WERI-Rb-1 (cell line): ENCODE data around the gene PCDHA1.
"Not testable (repeated sequence)": the region's sequence is repeated elsewhere in the genome, so short reads cannot be mapped to it uniquely, and the experiment has no call there.

Experiments used
- DNase-seq: peaks from one replicate; pipeline ENCODE4 v3.0.0-alpha.2; 2020
- H3K27ac ChIP-seq: fragments of 250-450 bp; sonication (Bioruptor Pico); 2 replicates; pipeline ENCODE4 v1.5.1; 2020; ENCODE audit warnings: mild to moderate bottlenecking, moderate library complexity
- H3K27me3 ChIP-seq: fragments of 250-450 bp; sonication (Bioruptor Pico); 2 replicates; pipeline ENCODE4 v1.5.1; 2021; ENCODE audit warnings: mild to moderate bottlenecking, low read depth, moderate library complexity; ENCODE audit not compliant: insufficient read depth, severe bottlenecking
- H3K36me3 ChIP-seq: fragments of 250-450 bp; sonication (Bioruptor Pico); 2 replicates; pipeline ENCODE4 v1.5.1; 2020; ENCODE audit warnings: mild to moderate bottlenecking, moderate library complexity
- H3K4me3 ChIP-seq: 2 replicates; pipeline ENCODE4 v1.5.1; 2011; ENCODE audit warnings: low read depth, mild to moderate bottlenecking, control low read depth, low read length
- H3K9me3 ChIP-seq: fragments of 250-450 bp; sonication (Bioruptor Pico); 2 replicates; pipeline ENCODE4 v1.5.1; 2021; ENCODE audit warnings: mild to moderate bottlenecking, moderate library complexity; ENCODE audit not compliant: severe bottlenecking
- CTCF ChIP-seq: IDR thresholded peaks from 2 replicates; pipeline ENCODE4 v1.5.1; 2011; ENCODE audit warnings: low read depth, mild to moderate bottlenecking, control low read depth, inconsistent platforms, low read length

The PCDHA1 gene

GRCh38 chr5:140767444-140767843, 18.5 kb upstream of the PCDHA1 start:
- H3K27ac ChIP-seq: no peak overlapping the region
- no peak for TF ChIP-seq CTCF
- peaks cover 43% of the 10 kb centered on the region for H3K9me3 ChIP-seq
- H3K4me3 ChIP-seq: no peak overlapping the region
- H3K27me3 ChIP-seq: no peaks in the 10 kb centered on the region
- no peaks in the 10 kb centered on the region for H3K36me3 ChIP-seq
- no peak for DNase-seq

GRCh38 chr5:140780512-140780911, 5.4 kb upstream of the PCDHA1 start:
- Histone ChIP-seq H3K4me3 (no peak overlapping the region), H3K27ac (no peak overlapping the region), H3K9me3 (peaks cover 34% of the 10 kb centered on the region), H3K36me3 (no peaks in the 10 kb centered on the region), H3K27me3 (no peaks in the 10 kb centered on the region)
- no peak for DNase-seq
- TF ChIP-seq CTCF: no peak

GRCh38 chr5:140787422-140787821, 1.5 kb downstream of the PCDHA1 start:
- H3K27me3 ChIP-seq, H3K4me3 ChIP-seq, H3K27ac ChIP-seq, H3K36me3 ChIP-seq, DNase-seq: not testable (repeated sequence)
- peaks cover 12% of the 10 kb centered on the region for H3K9me3 ChIP-seq

- H3K9me3 ChIP-seq: peaks cover 10% of the 10 kb centered on the region
- H3K36me3 ChIP-seq, H3K4me3 ChIP-seq, H3K27me3 ChIP-seq, DNase-seq, H3K27ac ChIP-seq: not testable (repeated sequence)
Measured at GRCh38 chr5:140787849-140788504, 2.0 kb downstream of the PCDHA1 start.

- Histone ChIP-seq H3K36me3 (no peaks in the 10 kb centered on the region), H3K27ac (no peak overlapping the region), H3K9me3 (peaks cover 6% of the 10 kb centered on the region), H3K27me3 (no peaks in the 10 kb centered on the region), H3K4me3 (no peak overlapping the region)
- DNase-seq: no peak
- no peak for TF ChIP-seq CTCF
Measured at GRCh38 chr5:140791089-140791488, 5.1 kb downstream of the PCDHA1 start.

- H3K4me3 ChIP-seq: no peak within 1 kb of the TSS
- no peak for DNase-seq
- no peak within 1 kb of the TSS for H3K27ac ChIP-seq
- TF ChIP-seq CTCF: no peak
- H3K27me3 ChIP-seq: no peaks in the 10 kb centered on the region
- no peaks in the 10 kb centered on the region for H3K9me3 ChIP-seq
- no peaks in the 10 kb centered on the region for H3K36me3 ChIP-seq
Measured at GRCh38 chr5:140794595-140795258, 8.8 kb downstream of the PCDHA1 start, which contains the start of gene PCDHA2. TSS of gene PCDHA2 (plus strand) at chr5:140794852.

- H3K4me3 ChIP-seq: no peak overlapping the region
- no peaks in the 10 kb centered on the region for H3K27me3 ChIP-seq
- H3K27ac ChIP-seq: no peak overlapping the region
- no peaks in the 10 kb centered on the region for H3K9me3 ChIP-seq
- H3K36me3 ChIP-seq: no peaks in the 10 kb centered on the region
- no peak for DNase-seq
- no peak for TF ChIP-seq CTCF
Measured at GRCh38 chr5:140795259-140795641, 9.3 kb downstream of the PCDHA1 start.

- not testable (repeated sequence) for H3K4me3 ChIP-seq, H3K9me3 ChIP-seq, H3K27me3 ChIP-seq, H3K36me3 ChIP-seq, DNase-seq, H3K27ac ChIP-seq
Measured at GRCh38 chr5:140796072-140796717, 10.3 kb downstream of the PCDHA1 start.
